ENCODE data around the gene PTGIS. TPM values are rescaled to one million over a fixed set of nuclear protein-coding genes. Genes with fewer than 3 reads are reported as not detected.
A peak's percentile ranks its signal among the peaks of the same experiment; 100 is the strongest.

The PTGIS gene
- total and polyA plus RNA-seq, 2 experiments from 2014 or later: 109 to 192 TPM

GRCh38 chr20:49608752-49609670 lies 41.1 kb upstream of the PTGIS start:
- WGBS, 2 experiments (ENCODE audit: low coverage in 1 of 2, low lambda C conversion rate in 2 of 2, missing lambda C conversion rate in 2 of 2): 10 to 12% methylated on average over 16 to 17 of the region's 17 CpGs
- no peaks in the 10 kb centered on the region for H3K27me3 ChIP-seq (replicated peaks; ENCODE audit: insufficient read depth)
- peak; percentile 71 for DNase-seq
- H3K9me3 ChIP-seq (ENCODE audit: low read depth): no peaks in the 10 kb centered on the region
- TF ChIP-seq EZH2 (IDR thresholded peaks at IDR 0.05; ENCODE audit: insufficient read depth, poor library complexity, severe bottlenecking) (no peak), EZH2phosphoT487 (IDR thresholded peaks at IDR 0.05; ENCODE audit: insufficient read depth, low read depth) (no peak)
- H3K9ac ChIP-seq: no peak overlapping the region
- H3K36me3 ChIP-seq (ENCODE audit: low read depth): no peaks in the 10 kb centered on the region
- no peaks in the 10 kb centered on the region for H3K79me2 ChIP-seq (ENCODE audit: insufficient read depth)
- in situ Hi-C loops (cut with MboI): loop anchor here (5.0 kb wide), 2 partner anchors 62 to 277 kb away; no protein-coding TSS in a partner anchor
- H4K20me1 ChIP-seq (ENCODE audit: insufficient read depth): no peaks in the 10 kb centered on the region
- no peak overlapping the region for H3K4me2 ChIP-seq (ENCODE audit: unreplicated experiment)
- no peaks in the 10 kb centered on the region for H3F3A ChIP-seq (ENCODE audit: insufficient read depth)
- H3K27ac ChIP-seq: no peak overlapping the region
- no peak overlapping the region for H3K4me3 ChIP-seq
- no peak overlapping the region for H2AFZ ChIP-seq
- H3K9me2 ChIP-seq (ENCODE audit: insufficient read depth): no peaks in the 10 kb centered on the region
- H3K4me1 ChIP-seq (ENCODE audit: insufficient read depth): peaks cover 12% of the 10 kb centered on the region

- Histone ChIP-seq H3K4me1 (ENCODE audit: insufficient read depth) (peaks cover 12% of the 10 kb centered on the region), H3K9ac (no peak overlapping the region), H3K4me3 (no peak overlapping the region), H3K79me2 (ENCODE audit: insufficient read depth) (no peaks in the 10 kb centered on the region), H3K4me2 (ENCODE audit: unreplicated experiment) (no peak overlapping the region), H3K9me2 (ENCODE audit: insufficient read depth) (no peaks in the 10 kb centered on the region), H3K36me3 (ENCODE audit: low read depth) (no peaks in the 10 kb centered on the region), H4K20me1 (ENCODE audit: insufficient read depth) (no peaks in the 10 kb centered on the region), H3F3A (ENCODE audit: insufficient read depth) (no peaks in the 10 kb centered on the region), H2AFZ (no peak overlapping the region), H3K27ac (no peak overlapping the region), H3K27me3 (replicated peaks; ENCODE audit: insufficient read depth) (no peaks in the 10 kb centered on the region), H3K9me3 (ENCODE audit: low read depth) (no peaks in the 10 kb centered on the region)
- TF ChIP-seq EZH2phosphoT487 (IDR thresholded peaks at IDR 0.05; ENCODE audit: insufficient read depth, low read depth): no peak
- TF ChIP-seq EZH2 (IDR thresholded peaks at IDR 0.05; ENCODE audit: insufficient read depth, poor library complexity, severe bottlenecking): no peak
- DNase-seq: no peak
- WGBS, 2 experiments (ENCODE audit: low coverage in 1 of 2, low lambda C conversion rate in 2 of 2, missing lambda C conversion rate in 2 of 2): 91 to 96% methylated on average over 1 of the region's 1 CpG
- in situ Hi-C loops (cut with MboI): loop anchor here (5.0 kb wide), 2 partner anchors 60 to 275 kb away; no protein-coding TSS in a partner anchor
These were observed 39.6 kb upstream of the PTGIS start for GRCh38 chr20:49607568-49607967.

DNA sequence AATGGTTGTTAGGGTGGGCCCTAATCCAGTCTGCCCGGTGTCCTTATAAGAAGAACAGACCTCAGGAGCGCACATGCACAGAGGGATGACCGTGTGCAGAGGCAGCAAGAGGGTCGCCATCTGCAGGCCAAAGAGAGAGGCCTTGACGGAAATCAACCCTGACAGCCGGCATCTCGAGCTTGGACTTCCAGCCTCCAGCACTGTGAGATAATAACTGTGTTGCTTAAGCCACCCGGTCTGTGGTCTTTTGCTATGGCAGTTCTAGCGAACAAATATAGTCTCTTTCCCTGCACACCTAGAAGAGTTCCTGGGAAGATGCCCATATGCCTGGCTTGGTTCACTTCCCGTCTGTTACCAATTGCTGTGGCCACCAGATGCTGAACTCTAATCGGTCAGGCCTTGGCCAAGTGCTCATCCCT lies 35.3 kb upstream of the PTGIS start:
- no peaks in the 10 kb centered on the region for H3K36me3 ChIP-seq (ENCODE audit: low read depth)
- peak; percentile 54 for DNase-seq
- H3K4me2 ChIP-seq (ENCODE audit: unreplicated experiment): no peak overlapping the region
- H3K79me2 ChIP-seq (ENCODE audit: insufficient read depth): no peaks in the 10 kb centered on the region
- H3K9me2 ChIP-seq (ENCODE audit: insufficient read depth): no peaks in the 10 kb centered on the region
- in situ Hi-C loops (cut with MboI): no loop called here
- no peak overlapping the region for H3K9ac ChIP-seq
- TF ChIP-seq EZH2 (IDR thresholded peaks at IDR 0.05; ENCODE audit: insufficient read depth, poor library complexity, severe bottlenecking): no peak
- no peak for TF ChIP-seq EZH2phosphoT487 (IDR thresholded peaks at IDR 0.05; ENCODE audit: insufficient read depth, low read depth)
- no peak overlapping the region for H3K27ac ChIP-seq
- no peaks in the 10 kb centered on the region for H3K27me3 ChIP-seq (replicated peaks; ENCODE audit: insufficient read depth)
- no peak overlapping the region for H2AFZ ChIP-seq
- WGBS, 2 experiments (ENCODE audit: low coverage in 1 of 2, low lambda C conversion rate in 2 of 2, missing lambda C conversion rate in 2 of 2): 61 to 63% methylated on average over 11 of the region's 11 CpGs
- H3K4me1 ChIP-seq (ENCODE audit: insufficient read depth): peaks cover 12% of the 10 kb centered on the region
- no peak overlapping the region for H3K4me3 ChIP-seq
- no peaks in the 10 kb centered on the region for H3F3A ChIP-seq (ENCODE audit: insufficient read depth)
- H3K9me3 ChIP-seq (ENCODE audit: low read depth): no peaks in the 10 kb centered on the region
- no peaks in the 10 kb centered on the region for H4K20me1 ChIP-seq (ENCODE audit: insufficient read depth)

DNA sequence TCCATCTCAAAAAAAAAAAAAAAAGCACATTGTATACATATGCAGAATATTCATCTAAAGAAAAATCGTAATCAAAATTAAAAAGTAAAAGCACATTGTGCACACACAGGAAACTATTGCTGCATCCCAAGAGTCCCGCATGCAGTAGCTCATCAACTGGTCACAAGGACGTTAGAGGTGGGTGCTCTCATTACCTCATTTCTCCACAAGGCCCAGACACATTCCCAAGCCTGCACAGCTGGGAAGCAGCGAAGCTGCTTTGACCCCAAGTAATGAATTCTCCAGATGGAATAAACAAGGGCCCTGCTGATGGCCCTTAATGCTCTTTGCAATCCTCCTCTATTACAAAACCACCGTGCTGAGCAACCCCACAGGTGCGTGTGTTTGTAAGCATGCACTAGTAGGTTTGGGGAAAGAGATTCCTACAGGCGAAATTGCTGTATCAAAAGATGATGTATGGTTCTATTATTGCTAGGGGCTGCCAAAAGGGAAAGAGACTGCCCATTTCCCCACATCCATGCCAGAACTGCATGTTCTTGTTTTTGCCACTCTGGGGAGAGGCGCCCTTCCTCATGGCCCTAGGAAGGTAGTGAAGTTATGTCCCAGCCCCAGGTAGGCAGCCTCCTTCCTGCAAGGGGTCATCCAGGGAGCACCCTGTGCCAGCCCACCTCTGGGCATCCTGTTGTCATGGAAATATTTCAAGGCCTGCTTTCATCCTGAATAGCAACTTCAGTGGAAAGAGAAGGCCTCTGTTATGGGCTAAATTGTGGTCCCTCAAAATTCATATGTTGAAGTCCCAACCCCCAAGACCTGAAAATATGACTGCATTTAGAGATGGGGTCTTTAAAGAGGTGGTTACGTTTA lies 34.6 kb upstream of the PTGIS start:
- no peak for DNase-seq
- Histone ChIP-seq H3K36me3 (ENCODE audit: low read depth) (no peaks in the 10 kb centered on the region), H3K9me3 (ENCODE audit: low read depth) (no peaks in the 10 kb centered on the region), H3F3A (ENCODE audit: insufficient read depth) (no peaks in the 10 kb centered on the region), H4K20me1 (ENCODE audit: insufficient read depth) (no peaks in the 10 kb centered on the region), H3K27me3 (replicated peaks; ENCODE audit: insufficient read depth) (no peaks in the 10 kb centered on the region), H2AFZ (no peak overlapping the region), H3K4me3 (no peak overlapping the region), H3K4me2 (ENCODE audit: unreplicated experiment) (no peak overlapping the region), H3K9me2 (ENCODE audit: insufficient read depth) (no peaks in the 10 kb centered on the region), H3K79me2 (ENCODE audit: insufficient read depth) (no peaks in the 10 kb centered on the region), H3K4me1 (ENCODE audit: insufficient read depth) (peaks cover 12% of the 10 kb centered on the region), H3K9ac (no peak overlapping the region), H3K27ac (no peak overlapping the region)
- 74 to 76% methylated on average over 9 of the region's 9 CpGs for WGBS, 2 experiments (ENCODE audit: low coverage in 1 of 2, low lambda C conversion rate in 2 of 2, missing lambda C conversion rate in 2 of 2)
- no peak for TF ChIP-seq EZH2 (IDR thresholded peaks at IDR 0.05; ENCODE audit: insufficient read depth, poor library complexity, severe bottlenecking)
- no peak for TF ChIP-seq EZH2phosphoT487 (IDR thresholded peaks at IDR 0.05; ENCODE audit: insufficient read depth, low read depth)
- in situ Hi-C loops (cut with MboI): no loop called here
